Kidney (tissue), 14 donors: Measurements from ENCODE around the gene DRC3. TPM values are rescaled to one million over a fixed set of nuclear protein-coding genes. Genes with fewer than 3 reads are reported as not detected.

Experiments
- DNase-seq, 5 donors: peaks; one replicate each; pipeline ENCODE4 v3.0.0-alpha.2; 2013 to 2020
- FAIRE-seq: peaks from 2 replicates; lab custom pipeline; 2012; peaks lifted over from hg19 to GRCh38; lab: Jason Lieb, UNC
- H3K27ac ChIP-seq, 2 donors: one replicate each; pipeline ENCODE4 v1.7.0; 2013; ENCODE audit warnings: low read depth in 2 of 2, low read length in 2 of 2, inconsistent platforms in 1 of 2
- H3K27me3 ChIP-seq: one replicate; pipeline ENCODE4 v1.7.1; 2013; ENCODE audit warnings: low read length, inconsistent platforms; ENCODE audit not compliant: control insufficient read depth, insufficient read depth
- H3K36me3 ChIP-seq, 3 donors: one replicate each; pipeline versions ENCODE4 v1.7.0 to v1.7.1; 2013; ENCODE audit warnings: low read length in 3 of 3, control low read depth in 1 of 3, inconsistent platforms in 1 of 3; ENCODE audit not compliant: insufficient read depth in 3 of 3, control insufficient read depth in 2 of 3
- H3K4me1 ChIP-seq, 3 donors: one replicate each; pipeline versions ENCODE4 v1.7.0 to v1.7.1; 2013; ENCODE audit warnings: low read length in 3 of 3, inconsistent platforms in 1 of 3, low read depth in 1 of 3; ENCODE audit not compliant: control insufficient read depth in 2 of 3, insufficient read depth in 2 of 3
- H3K4me3 ChIP-seq, 3 donors: one replicate each; pipeline versions ENCODE4 v1.7.0 to v1.8.1; 2013; ENCODE audit warnings: low read length in 3 of 3, control low read depth in 1 of 3, inconsistent platforms in 1 of 3
- H3K9ac ChIP-seq, 3 donors: one replicate each; pipeline versions ENCODE4 v1.7.0 to v1.7.1; 2013; ENCODE audit warnings: low read length in 3 of 3, control low read depth in 1 of 3, inconsistent platforms in 1 of 3
- H3K9me3 ChIP-seq, 3 donors: one replicate each; pipeline versions ENCODE4 v1.7.0 to v1.7.1; 2013; ENCODE audit warnings: low read length in 3 of 3, control low read depth in 1 of 3, inconsistent platforms in 1 of 3; ENCODE audit not compliant: control insufficient read depth in 2 of 3, insufficient read depth in 1 of 3
- intact Hi-C: fragments of 100-400 bp; cut with DNase I; formaldehyde crosslinking; loops from one replicate; pipeline ENCODE4 v1.11.1; 2022
- polyA plus RNA-seq: library from polyadenylated mRNA; stranded (reverse); fragments of 350-450 nt; fragmentation: Illumina TruSeq; extraction: RNeasy Lipid Tissue Mini Kit (QIAGEN cat#74804); gene quantifications from one replicate; pipeline ENCODE4 v1.2.3, GENCODE V29; 2014; ENCODE audit warnings: low read depth, low replicate concordance; ENCODE audit not compliant: insufficient read depth
- total RNA-seq: library from RNA; stranded (reverse); fragmentation: NEBNext Ultra II Directional; extraction: Animal tissue kit (Norgen Biotek cat#: 25700); gene quantifications from one replicate; pipeline ENCODE4 v1.2.1, GENCODE V29; 2021
- TF ChIP-seq, protein P1 (sequence below): IDR thresholded peaks from 3 replicates; pipeline ENCODE4 v1.5.1; 2012; ENCODE audit warnings: mild to moderate bottlenecking, moderate library complexity, borderline replicate concordance; ENCODE audit not compliant: insufficient read depth; ENCODE audit errors: extremely low read depth
- donor health status: control.
- donor health status: control.
- donor health status: control.
- donor health status: control.
- donor health status: control.
- donor health status: DM: yes; HTN: yes; CAD: no.
- donor health status: Normal renal cell carcinoma (clear cell type).

Gene DRC3
- total and polyA plus RNA-seq, 2 donors from 2014 or later, result 8.6 to 17.3 TPM

DNA sequence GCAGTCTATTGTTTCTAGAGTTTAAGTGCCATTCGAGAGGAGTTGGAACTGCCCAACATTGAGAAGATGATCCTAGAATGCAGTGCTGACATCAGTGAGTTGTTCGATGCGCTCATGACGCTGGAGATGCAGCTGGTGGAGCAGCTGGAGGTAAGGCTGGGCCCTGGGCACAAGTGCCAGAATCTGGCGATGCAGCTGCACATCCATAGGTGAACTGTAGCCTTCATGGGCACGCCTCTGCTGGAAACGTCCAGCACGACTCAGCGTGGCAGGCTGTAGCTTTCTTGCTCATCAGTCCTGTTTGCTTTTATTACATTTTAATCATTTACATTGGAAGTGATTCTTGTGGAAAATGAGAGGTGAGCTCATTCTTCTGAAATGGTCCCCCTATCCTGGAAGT is 31.7 kb downstream of the DRC3 start:
- peak in 3 of 5 donors; percentile 19 to 32 (median 21) for DNase-seq
- Histone ChIP-seq H3K9ac (no peak overlapping the region), H3K36me3 (peaks cover 0 to 8% (median 4%) of the 10 kb centered on the region in 3 donors), H3K4me3 (no peak overlapping the region), H3K4me1 (no peaks in the 10 kb centered on the region), H3K9me3 (no peaks in the 10 kb centered on the region), H3K27ac (no peak overlapping the region), H3K27me3 (no peaks in the 10 kb centered on the region)
- FAIRE-seq, result no peak
- TF ChIP-seq, protein P1, sequence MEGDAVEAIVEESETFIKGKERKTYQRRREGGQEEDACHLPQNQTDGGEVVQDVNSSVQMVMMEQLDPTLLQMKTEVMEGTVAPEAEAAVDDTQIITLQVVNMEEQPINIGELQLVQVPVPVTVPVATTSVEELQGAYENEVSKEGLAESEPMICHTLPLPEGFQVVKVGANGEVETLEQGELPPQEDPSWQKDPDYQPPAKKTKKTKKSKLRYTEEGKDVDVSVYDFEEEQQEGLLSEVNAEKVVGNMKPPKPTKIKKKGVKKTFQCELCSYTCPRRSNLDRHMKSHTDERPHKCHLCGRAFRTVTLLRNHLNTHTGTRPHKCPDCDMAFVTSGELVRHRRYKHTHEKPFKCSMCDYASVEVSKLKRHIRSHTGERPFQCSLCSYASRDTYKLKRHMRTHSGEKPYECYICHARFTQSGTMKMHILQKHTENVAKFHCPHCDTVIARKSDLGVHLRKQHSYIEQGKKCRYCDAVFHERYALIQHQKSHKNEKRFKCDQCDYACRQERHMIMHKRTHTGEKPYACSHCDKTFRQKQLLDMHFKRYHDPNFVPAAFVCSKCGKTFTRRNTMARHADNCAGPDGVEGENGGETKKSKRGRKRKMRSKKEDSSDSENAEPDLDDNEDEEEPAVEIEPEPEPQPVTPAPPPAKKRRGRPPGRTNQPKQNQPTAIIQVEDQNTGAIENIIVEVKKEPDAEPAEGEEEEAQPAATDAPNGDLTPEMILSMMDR, result no peak
- intact Hi-C loops, result no loop called here

DNA sequence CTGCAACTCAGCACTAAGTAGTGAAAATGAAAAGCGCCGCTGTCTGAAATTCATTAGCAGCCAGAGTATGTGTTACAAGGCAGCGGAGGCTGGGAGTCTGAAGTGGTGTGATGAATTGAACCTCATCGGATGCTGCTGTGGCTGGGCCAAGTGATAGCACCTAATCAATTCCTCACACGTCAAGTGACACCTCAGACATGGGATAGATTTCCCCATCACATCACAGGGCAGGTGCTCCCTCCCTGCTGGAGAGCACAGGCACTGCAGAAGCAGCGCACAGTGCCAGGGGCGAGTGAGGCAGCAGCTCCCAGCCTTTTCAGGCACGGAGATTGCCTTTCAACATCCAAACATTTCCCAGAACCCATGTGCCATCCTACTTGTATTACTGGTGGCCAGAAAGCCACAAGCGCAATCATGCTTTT is 32.2 kb downstream of the DRC3 start:
- Histone ChIP-seq H3K9ac (no peak overlapping the region), H3K4me1 (no peaks in the 10 kb centered on the region), H3K27me3 (no peaks in the 10 kb centered on the region), H3K27ac (no peak overlapping the region), H3K36me3 (peaks cover 0 to 10% (median 5%) of the 10 kb centered on the region in 3 donors), H3K4me3 (no peak overlapping the region), H3K9me3 (no peaks in the 10 kb centered on the region)
- DNase-seq (peak in 3 of 5 donors; percentile 61 to 69 (median 64)), FAIRE-seq (no peak)
- intact Hi-C loops, result no loop called here
- TF ChIP-seq, protein P1, result no peak

DNA sequence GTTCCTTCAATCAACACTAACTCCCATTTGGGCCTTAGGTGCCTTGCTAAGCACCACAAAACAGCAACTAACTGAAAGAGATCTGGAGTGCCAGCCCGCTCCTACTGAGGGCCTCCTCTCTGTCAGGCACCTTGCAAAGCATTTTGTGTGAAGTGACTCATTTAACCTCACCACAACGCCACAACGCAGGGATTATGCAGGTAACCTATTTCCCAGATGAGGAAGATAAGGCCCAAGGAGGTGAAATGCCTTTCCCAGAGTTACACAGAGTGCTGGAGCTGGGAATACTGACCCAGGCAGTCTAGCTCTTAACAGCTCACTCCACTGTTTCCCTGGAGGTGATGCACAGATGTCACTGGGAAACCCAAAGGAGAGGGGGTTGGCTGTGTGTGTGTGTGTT is 32.8 kb downstream of the DRC3 start:
- H3K4me3 ChIP-seq, result no peak overlapping the region
- TF ChIP-seq, protein P1, result no peak
- H3K4me1 ChIP-seq, result no peaks in the 10 kb centered on the region
- H3K36me3 ChIP-seq, result peaks cover 0 to 10% (median 10%) of the 10 kb centered on the region in 3 donors
- intact Hi-C loops, result no loop called here
- H3K9me3 ChIP-seq, result no peaks in the 10 kb centered on the region
- H3K9ac ChIP-seq, result no peak overlapping the region
- H3K27me3 ChIP-seq, result no peaks in the 10 kb centered on the region
- H3K27ac ChIP-seq, result no peak overlapping the region
- FAIRE-seq (no peak), DNase-seq (no peak)
